HepG2 (cell line): ENCODE data around the gene DLG1. TPM values are rescaled to one million over a fixed set of nuclear protein-coding genes. Genes with fewer than 3 reads are reported as not detected.

ENCODE experiments used
- ATAC-seq: fragments of 200-7000 bp; cut with Tn5 transposase; 3 replicates; pipeline ENCODE4 v1.9.1; 2020; ENCODE audit warnings: mild to moderate bottlenecking, moderate library complexity
- BruUV-seq: library from RNA; stranded (reverse); fragments of 400-500 nt; replicated peaks from 2 replicates; lab custom pipeline; 2021; lab: Mats Ljungman, UMichigan
- CTCF ChIA-PET: fragments of 300-600 bp; formaldehyde crosslinking; extraction: SDS; loops from one replicate; lab custom pipeline; 2021; ENCODE audit warnings: low total read pairs, inconsistent platforms, low intra/inter-chr PET ratio; lab: Yijun Ruan, JAX
- POLR2A ChIA-PET: fragments of 350-600 bp; sonication (Branson Sonifier 250); formaldehyde crosslinking; loops from one replicate; lab custom pipeline; 2020; ENCODE audit warnings: antibody characterized with exemption, inconsistent platforms; lab: Yijun Ruan, JAX
- DNase-seq: peaks from one replicate; pipeline ENCODE4 v3.0.0-alpha.2; 2015; ENCODE audit warnings: low spot score
- FAIRE-seq: peaks from 3 replicates; lab custom pipeline; 2011; peaks lifted over from hg19 to GRCh38; lab: Jason Lieb, UNC
- H2AFZ ChIP-seq: one replicate; pipeline ENCODE4 v1.6.1; 2011; ENCODE audit warnings: low read length, inconsistent platforms
- H3K27ac ChIP-seq: fragments of 300-600 bp; 3 replicates; pipeline ENCODE4 v1.8.0; 2011; ENCODE audit warnings: mixed run types, mild to moderate bottlenecking, mixed read lengths, low read length, inconsistent platforms; ENCODE audit not compliant: insufficient read depth; ENCODE audit errors: extremely low read length
- H3K27me3 ChIP-seq, 2 experiments: fragments of 200-600 bp in 1 of 2; 2 replicates in 1 of 2; 3 replicates in 1 of 2; pipeline versions ENCODE4 v1.6.0 to v1.8.0; 2011; ENCODE audit warnings: low read length in 2 of 2, mild to moderate bottlenecking in 2 of 2, moderate library complexity in 2 of 2, inconsistent platforms in 1 of 2; ENCODE audit not compliant: insufficient read depth in 2 of 2, control insufficient read depth in 1 of 2
- H3K36me3 ChIP-seq, 2 experiments: fragments of 200-600 bp in 1 of 2; replicated peaks in 1 of 2; 2 replicates in 1 of 2; 3 replicates in 1 of 2; pipeline versions ENCODE4 v1.5.1 to v1.8.0; 2011; ENCODE audit warnings: low read length in 2 of 2, inconsistent platforms in 1 of 2; ENCODE audit not compliant: insufficient read depth in 2 of 2, control insufficient read depth in 1 of 2
- H3K4me1 ChIP-seq: 2 replicates; pipeline ENCODE4 v1.5.1; 2012; ENCODE audit warnings: low read length, inconsistent platforms; ENCODE audit not compliant: insufficient read depth
- H3K4me2 ChIP-seq: 2 replicates; pipeline ENCODE4 v1.6.0; 2011; ENCODE audit warnings: low read depth, low read length, inconsistent platforms
- H3K4me3 ChIP-seq, 3 experiments: fragments of 200-600 bp in 1 of 3; sonication (generic), shearing (Covaris generic) in 1 of 3; replicated peaks in 1 of 3; 2 replicates each; pipeline ENCODE4 v1.5.1; 2011 to 2016; ENCODE audit warnings: low read length in 3 of 3, inconsistent platforms in 2 of 3, low read depth in 2 of 3, mild to moderate bottlenecking in 2 of 3, control low read depth in 1 of 3, mixed read lengths in 1 of 3; ENCODE audit not compliant: insufficient read depth in 1 of 3
- H3K79me2 ChIP-seq: one replicate; pipeline ENCODE4 v1.6.1; 2011; ENCODE audit warnings: low read length, inconsistent platforms; ENCODE audit not compliant: insufficient read depth
- H3K9ac ChIP-seq: 2 replicates; pipeline ENCODE4 v1.6.0; 2011; ENCODE audit warnings: mild to moderate bottlenecking, low read depth, low read length, inconsistent platforms; ENCODE audit not compliant: insufficient read depth
- H3K9me3 ChIP-seq: 2 replicates; pipeline ENCODE4 v1.5.1; 2012; ENCODE audit warnings: mild to moderate bottlenecking, low read length
- H4K20me1 ChIP-seq: 2 replicates; pipeline ENCODE4 v1.6.0; 2011; ENCODE audit warnings: inconsistent platforms, mild to moderate bottlenecking, low read length, moderate library complexity; ENCODE audit not compliant: insufficient read depth
- AGO2 ChIP-seq: fragments of 200-400 bp; formaldehyde crosslinking; optimal IDR thresholded peaks from 2 replicates; pipeline ENCODE3; 2017; ENCODE audit warnings: mild to moderate bottlenecking, low read depth, low read length, moderate library complexity
- CHD2 ChIP-seq: IDR thresholded peaks from 2 replicates; pipeline ENCODE4 v1.6.1; 2011; ENCODE audit warnings: low read depth, low read length, improper control_type of control experiment
- FOXA1 ChIP-seq, 2 experiments: fragments of 450-650 bp in 1 of 2; sonication (generic) in 1 of 2; formaldehyde crosslinking in 1 of 2; IDR thresholded peaks; 2 replicates each; pipeline versions ENCODE4 v1.4.0 to v1.6.1; 2016 to 2020; ENCODE audit warnings: missing genetic modification reagents in 1 of 2
- NFIC ChIP-seq: IDR thresholded peaks from 2 replicates; pipeline ENCODE4 v1.6.1; 2012; ENCODE audit warnings: mild to moderate bottlenecking, low read length, inconsistent platforms
- PPARG ChIP-seq: conservative IDR thresholded peaks from 2 replicates; pipeline ENCODE4 v1.6.1; 2016; ENCODE audit warnings: missing biosample characterization, missing genetic modification reagents
- PTBP1 ChIP-seq: fragments of 200-400 bp; formaldehyde crosslinking; IDR thresholded peaks from 2 replicates; pipeline ENCODE4 v1.6.1; 2018; ENCODE audit warnings: low read length, low read depth; ENCODE audit not compliant: poor library complexity, severe bottlenecking
- SP2 ChIP-seq: sonication (generic); formaldehyde crosslinking; IDR thresholded peaks from 2 replicates; pipeline ENCODE4 v1.5.1; 2020; ENCODE audit warnings: mild to moderate bottlenecking, missing genetic modification reagents
- TFDP1 ChIP-seq: IDR thresholded peaks from 2 replicates; pipeline ENCODE4 v1.6.1; 2016; ENCODE audit warnings: missing compliant biosample characterization, missing genetic modification reagents, borderline replicate concordance
- YEATS2 ChIP-seq: sonication (generic); formaldehyde crosslinking; IDR thresholded peaks from 2 replicates; pipeline ENCODE4 v1.4.0; 2020; ENCODE audit warnings: missing genetic modification reagents, borderline replicate concordance
- ZFAT ChIP-seq: sonication (generic); formaldehyde crosslinking; conservative IDR thresholded peaks from 2 replicates; pipeline ENCODE4 v1.8.1; 2023; ENCODE audit warnings: missing genetic modification reagents, inconsistent platforms
- ZNF24 ChIP-seq: fragments of 450-650 bp; IDR thresholded peaks from 2 replicates; pipeline ENCODE4 v1.6.1; 2017; ENCODE audit warnings: antibody characterized with exemption, mild to moderate bottlenecking
- ZNF335 ChIP-seq: sonication (generic); formaldehyde crosslinking; IDR thresholded peaks from 2 replicates; pipeline ENCODE4 v1.4.0; 2020; ENCODE audit warnings: missing genetic modification reagents
- ZNF619 ChIP-seq: sonication (generic); formaldehyde crosslinking; IDR thresholded peaks from 2 replicates; pipeline ENCODE4 v1.4.0; 2020; ENCODE audit warnings: mild to moderate bottlenecking, missing genetic modification reagents
- ZNF720 ChIP-seq: sonication (generic); formaldehyde crosslinking; IDR thresholded peaks from 2 replicates; pipeline ENCODE4 v1.4.0; 2020; ENCODE audit warnings: missing genetic modification reagents
- ZNF772 ChIP-seq: sonication (generic); formaldehyde crosslinking; IDR thresholded peaks from 2 replicates; pipeline ENCODE4 v1.5.0; 2020; ENCODE audit warnings: mild to moderate bottlenecking, missing genetic modification reagents
- ZSCAN22 ChIP-seq: sonication (generic); formaldehyde crosslinking; IDR thresholded peaks from 2 replicates; pipeline ENCODE4 v1.4.0; 2020; ENCODE audit warnings: mild to moderate bottlenecking, missing genetic modification reagents
- WGBS: methylation state at CpG from one replicate; pipeline ENCODE4 v1.1.6; 2017; ENCODE audit warnings: low lambda C conversion rate; 5-methylcytosine and 5-hydroxymethylcytosine counted together
- in situ Hi-C: cut with HindIII; loops from 2 replicates; pipeline ENCODE4 v1.10.0; 2017; ENCODE audit warnings: low pct_unique_long_range_greater_than_20kb; ENCODE audit not compliant: extremely low pct_ligation_motif_present
- intact Hi-C: fragments of 100-400 bp; cut with micrococcal nuclease; formaldehyde crosslinking; loops from one replicate; pipeline ENCODE4 v1.10.0; 2022; ENCODE audit not compliant: unreplicated experiment
- polyA plus RNA-seq, 8 experiments: library from polyadenylated mRNA; depleted of rRNA in 3 of 8; stranded (reverse) in 7 of 8; unstranded in 1 of 8; fragments of >200 nt; fragmentation: Illumina TruSeq in 4 of 8; extraction: Trizol in 4 of 8; gene quantifications; 2 replicates each; pipeline versions ENCODE4 v1.2.1 to v1.2.3, GENCODE V29; 2011 to 2016; ENCODE audit warnings: low read depth in 4 of 8, missing spikeins in 1 of 8, mixed read lengths in 1 of 8; ENCODE audit not compliant: insufficient read depth in 1 of 8
- total RNA-seq, 5 experiments: library from RNA; depleted of rRNA; stranded (reverse); fragments of >200 nt; fragmentation: Illumina TruSeq; extraction: Trizol; gene quantifications; 2 replicates each; pipeline ENCODE4 v1.2.3, GENCODE V29; 2016; ENCODE audit warnings: low read depth in 1 of 5

Gene DLG1
- total and polyA plus RNA-seq, 2 of the 13 experiments (the other 11 are each of a cell fraction or from before 2014, with no cell fraction given), result 30.5 to 104 TPM

- H3K9me3 ChIP-seq, result no peaks in the 10 kb centered on the region
- intact Hi-C loops (no loop called here), in situ Hi-C loops (no loop called here)
- WGBS, result 97% methylated on average over 4 of the region's 4 CpGs
- no peak for FAIRE-seq
- TF ChIP-seq ZSCAN22 (CRISPR knock-in tag) (no peak), AGO2 (no peak), ZFAT (CRISPR knock-in tag) (no peak), NFIC (no peak), ZNF720 (CRISPR knock-in tag) (no peak), ZNF619 (CRISPR knock-in tag) (no peak), CHD2 (no peak), PPARG (no peak), ZNF335 (no peak), SP2 (CRISPR knock-in tag) (no peak), FOXA1 (IDR thresholded peaks at IDR 0.05) (no peak), FOXA1 (CRISPR knock-in tag; IDR thresholded peaks at IDR 0.05) (no peak), YEATS2 (CRISPR knock-in tag) (no peak), PTBP1 (no peak), ZNF24 (no peak), ZNF772 (CRISPR knock-in tag) (no peak), TFDP1 (CRISPR knock-in tag) (no peak)
- H3K4me1 ChIP-seq, result no peaks in the 10 kb centered on the region
- peaks cover 17% of the 10 kb centered on the region for H3K79me2 ChIP-seq
- no peak overlapping the region for H2AFZ ChIP-seq
- no peak overlapping the region for H3K4me3 ChIP-seq
- no peak overlapping the region for H3K27ac ChIP-seq
- peaks cover 2% of the 10 kb centered on the region for H4K20me1 ChIP-seq
- ChIA-PET POLR2A (no interaction called here), CTCF (no interaction called here)
- no TSS peak for BruUV-seq
- no peak overlapping the region for H3K4me2 ChIP-seq
- H3K27me3 ChIP-seq, result no peaks in the 10 kb centered on the region
- ATAC-seq, result no peak
- no peak for DNase-seq
- H3K9ac ChIP-seq, result no peak overlapping the region
- H3K36me3 ChIP-seq, result peaks cover 1 to 28% of the 10 kb centered on the region in 2 experiments
These were observed 130.3 kb downstream of the DLG1 start for GRCh38 chr3:197168063-197168462.
